ENCODE measurements around the gene LGALSL.

The LGALSL gene

DNA sequence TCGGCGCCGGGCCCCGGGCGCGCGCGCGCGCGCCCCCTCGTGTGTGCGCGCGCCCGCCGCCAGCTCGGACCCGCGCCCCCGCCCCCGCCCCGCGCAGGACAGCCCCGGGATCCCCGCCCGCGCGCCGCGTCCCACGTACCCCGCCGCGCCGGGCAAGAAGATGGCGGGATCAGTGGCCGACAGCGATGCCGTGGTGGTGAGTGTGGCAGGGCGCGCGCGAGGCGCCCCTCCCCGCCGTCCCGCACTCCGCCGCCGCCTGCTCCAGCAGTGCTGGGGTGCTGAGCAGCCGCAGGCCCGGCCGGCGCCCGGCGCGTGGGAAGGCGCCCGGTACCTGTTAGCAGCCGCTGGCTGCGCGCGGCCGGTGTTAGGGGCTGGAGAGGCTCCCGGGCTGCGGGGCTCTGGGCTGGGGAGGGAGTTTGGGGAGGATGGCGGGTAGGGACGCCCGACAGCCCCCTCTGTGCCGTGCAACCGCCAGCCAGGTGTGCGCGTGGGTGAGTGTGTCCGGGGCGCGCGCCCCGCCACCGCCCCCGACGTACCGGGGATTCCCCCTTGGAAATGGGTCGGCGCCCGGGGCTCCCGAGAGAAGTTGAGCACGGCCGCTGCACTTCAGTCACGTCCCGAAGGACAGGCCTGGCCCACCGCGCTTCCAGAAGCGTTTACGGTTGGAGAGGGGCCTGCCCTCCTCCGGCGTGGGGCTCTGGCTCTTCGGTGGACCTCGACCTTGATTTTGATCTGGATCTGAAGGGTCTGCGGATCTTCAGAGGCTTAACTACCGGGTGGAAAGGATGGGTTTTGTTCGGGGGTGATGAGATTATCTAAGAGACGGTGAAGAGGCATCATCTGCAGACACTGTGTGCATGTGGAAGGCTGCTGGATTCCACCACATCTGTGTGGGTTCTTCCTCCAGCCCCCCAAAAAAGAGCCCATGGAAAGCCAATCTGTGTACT is 697 bp downstream of the LGALSL start:
- peak overlapping the region; percentile 65 for H3K4me3 ChIP-seq (ENCODE audit: low read length)
- no peak for TF ChIP-seq CTCF (IDR thresholded peaks at IDR 0.05; ENCODE audit: insufficient read depth, low read depth, low read length, missing control alignments)
- peak; percentile 69 for DNase-seq (ENCODE audit: low read depth)

DNA sequence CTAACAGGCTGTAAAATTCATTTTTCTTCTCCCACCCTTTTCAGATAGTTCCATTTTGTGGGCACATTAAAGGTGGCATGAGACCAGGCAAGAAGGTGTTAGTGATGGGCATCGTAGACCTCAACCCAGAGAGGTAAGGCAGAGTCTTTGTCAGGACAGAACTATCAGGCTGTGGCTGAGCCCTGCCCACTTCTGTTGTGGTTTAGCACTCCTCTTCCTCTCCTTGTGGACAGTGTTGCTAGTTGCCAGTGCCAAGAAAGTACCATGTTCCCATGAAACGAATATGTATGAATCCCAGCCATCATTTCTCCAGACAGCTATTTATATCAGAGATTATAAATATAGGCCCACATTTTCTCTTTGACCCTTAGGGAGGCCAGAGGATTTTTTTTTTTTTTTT is 1.6 kb downstream of the LGALSL start:
- no peak for TF ChIP-seq CTCF (IDR thresholded peaks at IDR 0.05; ENCODE audit: insufficient read depth, low read depth, low read length, missing control alignments)
- H3K4me3 ChIP-seq (ENCODE audit: low read length): peak overlapping the region; percentile 65
- DNase-seq (ENCODE audit: low read depth): peak; percentile 29

GRCh38 chr2:64456293-64456692 is 2.3 kb downstream of the LGALSL start:
- no peak for TF ChIP-seq CTCF (IDR thresholded peaks at IDR 0.05; ENCODE audit: insufficient read depth, low read depth, low read length, missing control alignments)
- peak overlapping the region; percentile 65 for H3K4me3 ChIP-seq (ENCODE audit: low read length)
- no peak for DNase-seq (ENCODE audit: low read depth)

- no peak for DNase-seq (ENCODE audit: low read depth)
- no peak for TF ChIP-seq CTCF (IDR thresholded peaks at IDR 0.05; ENCODE audit: insufficient read depth, low read depth, low read length, missing control alignments)
- no peak overlapping the region for H3K4me3 ChIP-seq (ENCODE audit: low read length)
Observed at GRCh38 chr2:64457524-64457923, 3.6 kb downstream of the LGALSL start.

- no peak for TF ChIP-seq CTCF (IDR thresholded peaks at IDR 0.05; ENCODE audit: insufficient read depth, low read depth, low read length, missing control alignments)
- no peak for DNase-seq (ENCODE audit: low read depth)
- H3K4me3 ChIP-seq (ENCODE audit: low read length): no peak overlapping the region
Observed at GRCh38 chr2:64459575-64459974, 5.6 kb downstream of the LGALSL start.

- no peak for TF ChIP-seq CTCF (IDR thresholded peaks at IDR 0.05; ENCODE audit: insufficient read depth, low read depth, low read length, missing control alignments)
- no peak overlapping the region for H3K4me3 ChIP-seq (ENCODE audit: low read length)
- DNase-seq (ENCODE audit: low read depth): peak; percentile 20
Observed at GRCh38 chr2:64460330-64460729, 6.4 kb downstream of the LGALSL start.
